Right cardiac atrium (tissue), 5 donors: ENCODE measurements around the gene RAD52. TPM values are rescaled to one million over a fixed set of nuclear protein-coding genes. Genes with fewer than 3 reads are reported as not detected.

Source experiments
- ATAC-seq, 2 donors: fragments of 200-7000 bp; cut with Tn5 transposase; one replicate each; pipeline versions ENCODE4 v1.8.0 to v1.9.1; 2020; ENCODE audit warnings: moderate library complexity in 2 of 2, mild to moderate bottlenecking in 1 of 2
- DNase-seq, 3 donors: peaks; one replicate each; pipeline ENCODE4 v3.0.0-alpha.2; 2020
- H3K27ac ChIP-seq: one replicate; pipeline ENCODE4 v1.5.1; 2013; ENCODE audit warnings: mild to moderate bottlenecking, low read length, control low read depth, moderate library complexity
- H3K27me3 ChIP-seq: one replicate; pipeline ENCODE4 v1.6.1; 2013; ENCODE audit not compliant: control insufficient read depth, insufficient read depth
- H3K4me1 ChIP-seq: one replicate; pipeline ENCODE4 v1.6.1; 2013; ENCODE audit warnings: low read length; ENCODE audit not compliant: control insufficient read depth, insufficient read depth
- H3K4me3 ChIP-seq: one replicate; pipeline ENCODE4 v1.5.1; 2013; ENCODE audit warnings: low read length, control low read depth
- H3K9me3 ChIP-seq: one replicate; pipeline ENCODE4 v1.6.1; 2013; ENCODE audit warnings: low read length; ENCODE audit not compliant: control insufficient read depth
- WGBS: extraction: QIAGEN DNeasy Blood & Tissue Kit; methylation state at CpG from one replicate; pipeline ENCODE4 v1.1.7; 2013; 5-methylcytosine and 5-hydroxymethylcytosine counted together
- intact Hi-C, 4 donors: fragments of 100-400 bp; cut with DNase I; formaldehyde crosslinking; loops; one replicate each; pipeline versions ENCODE4 v1.11.0 to v1.14.0; 2022 to 2023
- polyA plus RNA-seq: library from polyadenylated mRNA; stranded (reverse); fragments of 200-250 nt; gene quantifications from one replicate; pipeline ENCODE4 v1.2.3, GENCODE V29; 2013
- total RNA-seq, 4 donors: library from RNA; stranded (reverse); fragmentation: NEBNext Ultra II Directional; extraction: Animal tissue kit (Norgen Biotek cat#: 25700); gene quantifications; one replicate each; pipeline ENCODE4 v1.2.1, GENCODE V29; 2021
- donor health status: healthy with polysubstance abuse.
- donor health status: DM: no; HTN: yes; CAD: no.
- donor health status: DM: no; HTN: no; CAD: no.
- donor health status: DM: no; HTN: yes; CAD: no; lungs with severe emphysema.
- donor health status: DM: yes; HTN: yes; CAD: no.

RAD52 gene
- total and polyA plus RNA-seq, 5 donors = 4.3 to 10.0 (median 9.0) TPM

DNA sequence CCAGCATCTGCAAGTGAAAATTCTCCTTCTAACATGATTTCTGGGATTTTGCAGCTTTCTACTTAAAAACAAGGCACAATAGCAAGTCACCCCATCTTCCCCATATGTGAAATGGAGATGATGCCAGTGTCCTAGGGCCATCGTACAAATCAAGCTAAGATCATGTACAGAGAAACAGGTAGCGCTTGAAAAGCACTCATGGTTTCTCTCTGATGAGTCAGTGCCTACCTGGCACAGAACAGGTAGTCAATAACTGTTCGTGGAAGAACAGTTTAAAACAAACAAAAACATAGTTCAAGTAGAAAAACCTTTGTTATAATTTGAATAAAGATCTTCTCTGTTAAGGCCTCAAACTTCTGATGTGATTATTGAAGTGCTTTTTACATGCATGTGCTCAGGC is 46.9 kb downstream of the RAD52 start:
- intact Hi-C loops = no loop called here
- no peak for DNase-seq
- no peaks in the 10 kb centered on the region for H3K4me1 ChIP-seq
- 92% methylated on average over 3 of the region's 3 CpGs for WGBS
- no peak overlapping the region for H3K27ac ChIP-seq
- no peak overlapping the region for H3K4me3 ChIP-seq
- H3K27me3 ChIP-seq = no peaks in the 10 kb centered on the region
- no peak for ATAC-seq
- H3K9me3 ChIP-seq = no peaks in the 10 kb centered on the region

DNA sequence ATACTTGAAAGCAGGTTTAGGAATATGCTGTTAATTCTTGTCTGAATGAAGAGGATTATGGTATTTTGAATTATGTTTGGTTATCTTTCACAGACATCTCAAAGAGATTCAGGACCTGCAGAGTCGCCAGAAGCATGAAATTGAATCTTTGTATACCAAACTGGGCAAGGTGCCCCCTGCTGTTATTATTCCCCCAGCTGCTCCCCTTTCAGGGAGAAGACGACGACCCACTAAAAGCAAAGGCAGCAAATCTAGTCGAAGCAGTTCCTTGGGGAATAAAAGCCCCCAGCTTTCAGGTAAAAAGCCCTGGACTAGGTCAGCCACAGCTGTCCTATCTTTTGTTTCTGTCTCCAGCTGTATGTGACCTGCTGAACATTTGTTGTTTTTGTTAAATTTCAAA is 52.1 kb downstream of the RAD52 start:
- H3K27ac ChIP-seq = no peak overlapping the region
- H3K4me3 ChIP-seq = no peak overlapping the region
- H3K4me1 ChIP-seq = no peaks in the 10 kb centered on the region
- DNase-seq = no peak
- H3K27me3 ChIP-seq = no peaks in the 10 kb centered on the region
- H3K9me3 ChIP-seq = no peaks in the 10 kb centered on the region
- intact Hi-C loops = no loop called here
- no peak for ATAC-seq
- 78% methylated on average over 4 of the region's 4 CpGs for WGBS

DNA sequence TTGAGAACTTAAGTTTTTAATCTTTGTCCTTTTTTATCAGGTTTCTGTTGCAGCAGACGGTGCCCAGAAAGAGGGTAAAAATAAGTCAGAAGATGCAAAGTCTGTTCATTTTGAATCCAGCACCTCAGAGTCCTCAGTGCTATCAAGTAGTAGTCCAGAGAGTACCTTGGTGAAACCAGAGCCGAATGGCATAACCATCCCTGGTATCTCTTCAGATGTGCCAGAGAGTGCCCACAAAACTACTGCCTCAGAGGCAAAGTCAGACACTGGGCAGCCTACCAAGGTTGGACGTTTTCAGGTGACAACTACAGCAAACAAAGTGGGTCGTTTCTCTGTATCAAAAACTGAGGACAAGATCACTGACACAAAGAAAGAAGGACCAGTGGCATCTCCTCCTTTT is 53.5 kb downstream of the RAD52 start:
- DNase-seq = no peak
- H3K27ac ChIP-seq = peak overlapping the region; percentile 27

DNA sequence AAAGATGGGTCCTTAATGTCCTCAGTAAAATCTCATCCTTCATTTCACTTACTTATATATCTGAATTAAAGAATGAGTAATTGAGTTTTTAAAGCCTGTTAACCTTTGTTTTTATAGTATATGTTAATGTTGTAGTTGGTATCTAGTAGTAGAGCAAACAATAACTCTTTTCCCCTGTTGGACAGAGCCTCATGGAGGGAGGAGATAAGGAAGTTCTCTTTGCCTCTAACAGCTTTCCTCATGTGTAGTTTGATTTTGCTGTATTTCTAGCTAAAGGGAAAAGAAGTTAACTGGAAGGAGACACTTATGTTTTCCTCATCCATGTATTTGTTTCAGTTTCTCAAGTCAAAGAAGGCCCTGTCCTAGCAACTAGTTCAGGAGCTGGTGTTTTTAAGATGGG is 55.3 kb downstream of the RAD52 start:
- ATAC-seq (no peak), DNase-seq (no peak)
- Histone ChIP-seq H3K4me1 (no peaks in the 10 kb centered on the region), H3K27me3 (no peaks in the 10 kb centered on the region), H3K9me3 (no peaks in the 10 kb centered on the region), H3K27ac (no peak overlapping the region), H3K4me3 (no peak overlapping the region)
- intact Hi-C loops = no loop called here

More for the DNA sequence above, 53.5 kb downstream of the RAD52 start:
- H3K9me3 ChIP-seq = no peaks in the 10 kb centered on the region
- intact Hi-C loops = no loop called here
- 62% methylated on average over 4 of the region's 4 CpGs for WGBS
- no peaks in the 10 kb centered on the region for H3K4me1 ChIP-seq
- no peak for ATAC-seq
- H3K4me3 ChIP-seq = no peak overlapping the region
- no peaks in the 10 kb centered on the region for H3K27me3 ChIP-seq

DNA sequence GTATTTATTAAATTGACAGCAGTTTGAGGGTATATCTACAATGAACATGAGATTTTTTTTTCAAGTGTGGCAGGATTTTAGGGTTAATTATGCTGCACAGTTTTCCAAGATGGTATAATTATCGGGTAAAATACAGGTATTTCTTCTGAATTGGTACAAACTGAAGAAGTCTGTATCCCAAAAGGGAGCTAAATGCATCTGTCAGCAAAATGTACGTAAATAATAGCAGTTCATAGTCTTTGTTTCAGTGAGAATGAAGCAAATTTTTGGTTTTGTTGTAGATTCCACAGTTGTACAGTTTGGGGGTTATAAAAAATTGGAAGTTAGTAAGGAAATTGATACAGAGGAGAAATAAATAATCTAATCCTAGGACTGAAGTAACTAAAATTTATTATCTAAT is 63.3 kb downstream of the RAD52 start:
- no peak overlapping the region for H3K4me3 ChIP-seq
- WGBS = 95% methylated on average over 2 of the region's 2 CpGs
- H3K4me1 ChIP-seq = no peaks in the 10 kb centered on the region
- H3K27ac ChIP-seq = no peak overlapping the region
- intact Hi-C loops = no loop called here
- DNase-seq = no peak
- no peaks in the 10 kb centered on the region for H3K9me3 ChIP-seq
- H3K27me3 ChIP-seq = no peaks in the 10 kb centered on the region
- no peak for ATAC-seq

DNA sequence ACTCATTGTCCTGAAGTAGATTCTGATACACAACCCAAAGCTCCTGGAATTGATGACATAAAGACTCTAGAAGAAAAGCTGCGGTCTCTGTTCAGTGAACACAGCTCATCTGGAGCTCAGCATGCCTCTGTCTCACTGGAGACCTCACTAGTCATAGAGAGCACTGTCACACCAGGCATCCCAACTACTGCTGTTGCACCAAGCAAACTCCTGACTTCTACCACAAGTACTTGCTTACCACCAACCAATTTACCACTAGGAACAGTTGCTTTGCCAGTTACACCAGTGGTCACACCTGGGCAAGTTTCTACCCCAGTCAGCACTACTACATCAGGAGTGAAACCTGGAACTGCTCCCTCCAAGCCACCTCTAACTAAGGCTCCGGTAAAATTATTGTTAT is 63.8 kb downstream of the RAD52 start:
- DNase-seq = no peak
- whole genome bisulfite sequencing = 95% methylated on average over 2 of the region's 2 CpGs
- Histone ChIP-seq H3K9me3 (no peaks in the 10 kb centered on the region), H3K27me3 (no peaks in the 10 kb centered on the region), H3K4me1 (no peaks in the 10 kb centered on the region), H3K4me3 (no peak overlapping the region), H3K27ac (no peak overlapping the region)
- intact Hi-C loops = no loop called here
- ATAC-seq = no peak

DNA sequence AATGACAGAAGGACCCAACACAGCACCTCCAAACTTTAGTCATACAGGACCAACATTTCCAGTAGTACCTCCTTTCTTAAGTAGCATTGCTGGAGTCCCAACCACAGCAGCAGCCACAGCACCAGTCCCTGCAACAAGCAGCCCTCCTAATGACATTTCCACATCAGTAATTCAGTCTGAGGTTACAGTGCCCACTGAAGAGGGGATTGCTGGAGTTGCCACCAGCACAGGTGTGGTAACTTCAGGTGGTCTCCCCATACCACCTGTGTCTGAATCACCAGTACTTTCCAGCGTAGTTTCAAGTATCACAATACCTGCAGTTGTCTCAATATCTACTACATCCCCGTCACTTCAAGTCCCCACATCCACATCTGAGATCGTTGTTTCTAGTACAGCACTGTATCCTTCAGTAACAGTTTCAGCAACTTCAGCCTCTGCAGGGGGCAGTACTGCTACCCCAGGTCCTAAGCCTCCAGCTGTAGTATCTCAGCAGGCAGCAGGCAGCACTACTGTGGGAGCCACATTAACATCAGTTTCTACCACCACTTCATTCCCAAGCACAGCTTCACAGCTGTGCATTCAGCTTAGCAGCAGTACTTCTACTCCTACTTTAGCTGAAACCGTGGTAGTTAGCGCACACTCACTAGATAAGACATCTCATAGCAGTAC is 64.6 kb downstream of the RAD52 start:
- Histone ChIP-seq H3K27ac (no peak overlapping the region), H3K4me3 (no peak overlapping the region), H3K27me3 (no peaks in the 10 kb centered on the region), H3K4me1 (no peaks in the 10 kb centered on the region), H3K9me3 (no peaks in the 10 kb centered on the region)
- 89% methylated on average over 5 of the region's 5 CpGs for WGBS
- peak in 1 of 2 donors; percentile 26 for ATAC-seq
- DNase-seq = no peak
- intact Hi-C loops = no loop called here

DNA sequence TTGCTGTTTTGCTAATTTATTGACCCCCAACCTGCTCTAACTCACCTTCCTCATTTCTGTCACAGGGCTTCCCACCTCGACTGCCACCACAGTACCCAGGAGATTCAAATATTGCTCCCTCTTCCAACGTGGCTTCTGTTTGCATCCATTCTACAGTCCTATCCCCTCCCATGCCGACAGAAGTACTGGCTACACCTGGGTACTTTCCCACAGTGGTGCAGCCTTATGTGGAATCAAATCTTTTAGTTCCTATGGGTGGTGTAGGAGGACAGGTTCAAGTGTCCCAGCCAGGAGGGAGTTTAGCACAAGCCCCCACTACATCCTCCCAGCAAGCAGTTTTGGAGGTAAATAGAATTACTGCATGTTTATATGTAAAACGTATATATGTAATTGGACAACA is 68.8 kb downstream of the RAD52 start:
- Histone ChIP-seq H3K27ac (no peak overlapping the region), H3K9me3 (no peaks in the 10 kb centered on the region), H3K27me3 (no peaks in the 10 kb centered on the region), H3K4me1 (no peaks in the 10 kb centered on the region), H3K4me3 (no peak overlapping the region)
- ATAC-seq (no peak), DNase-seq (no peak)
- WGBS = 81% methylated on average over 4 of the region's 4 CpGs
- intact Hi-C loops = no loop called here

DNA sequence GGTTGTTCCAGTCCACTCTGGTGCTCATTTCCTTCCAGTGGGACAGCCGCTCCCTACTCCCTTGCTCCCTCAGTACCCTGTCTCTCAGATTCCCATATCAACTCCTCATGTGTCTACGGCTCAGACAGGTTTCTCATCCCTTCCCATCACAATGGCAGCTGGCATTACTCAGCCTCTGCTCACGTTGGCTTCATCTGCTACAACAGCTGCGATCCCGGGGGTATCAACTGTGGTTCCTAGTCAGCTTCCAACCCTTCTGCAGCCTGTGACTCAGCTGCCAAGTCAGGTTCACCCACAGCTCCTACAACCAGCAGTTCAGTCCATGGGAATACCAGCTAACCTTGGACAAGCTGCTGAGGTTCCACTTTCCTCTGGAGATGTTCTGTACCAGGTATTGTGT is 69.9 kb downstream of the RAD52 start:
- DNase-seq (no peak), ATAC-seq (no peak)
- intact Hi-C loops = no loop called here
- WGBS = 79% methylated on average over 5 of the region's 5 CpGs
- Histone ChIP-seq H3K27me3 (no peaks in the 10 kb centered on the region), H3K4me3 (no peak overlapping the region), H3K27ac (no peak overlapping the region), H3K9me3 (no peaks in the 10 kb centered on the region), H3K4me1 (no peaks in the 10 kb centered on the region)

DNA sequence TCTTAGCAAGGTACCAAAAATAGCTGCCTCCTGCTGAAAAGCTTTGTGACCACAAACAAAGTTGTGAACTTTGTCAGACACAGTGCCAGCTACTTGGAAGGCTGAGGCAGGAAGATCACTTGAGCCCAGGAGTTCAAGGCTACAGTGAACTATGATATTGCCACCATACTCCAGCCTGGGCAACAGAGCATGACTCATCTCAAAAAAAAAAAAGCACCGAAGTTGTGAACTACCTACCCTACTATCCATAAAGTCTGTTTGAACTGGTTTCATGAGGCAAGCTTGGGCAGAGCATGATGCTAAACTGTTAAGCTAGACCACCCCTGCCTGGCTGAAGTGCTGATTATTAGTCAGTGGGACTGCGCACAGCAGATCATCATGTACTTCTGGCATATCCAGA is 75.5 kb downstream of the RAD52 start:
- ATAC-seq (peak in 1 of 2 donors; percentile 18), DNase-seq (no peak)
- 76% methylated on average over 2 of the region's 2 CpGs for WGBS
- H3K4me1 ChIP-seq = no peaks in the 10 kb centered on the region
- H3K9me3 ChIP-seq = no peaks in the 10 kb centered on the region
- H3K4me3 ChIP-seq = no peak overlapping the region
- H3K27ac ChIP-seq = no peak overlapping the region
- intact Hi-C loops = no loop called here
- no peaks in the 10 kb centered on the region for H3K27me3 ChIP-seq

DNA sequence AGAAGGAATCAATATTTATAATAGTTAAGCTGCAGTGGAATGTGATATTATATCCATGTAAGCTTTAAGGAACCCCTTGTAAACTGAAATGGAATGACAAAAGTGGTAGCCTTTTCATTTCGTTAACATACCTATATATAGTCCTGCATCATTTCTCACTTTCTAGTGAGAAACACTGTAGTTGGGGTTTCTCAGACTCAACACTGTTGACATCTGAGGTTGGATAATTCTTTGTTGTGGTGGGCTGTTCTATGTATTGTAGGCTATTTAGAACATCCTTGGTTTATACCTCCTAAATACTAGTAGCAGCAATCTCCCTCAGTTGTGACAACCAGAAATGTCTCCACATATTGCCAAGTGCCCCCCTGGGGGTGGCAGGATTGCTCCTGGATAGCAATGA is 79.1 kb downstream of the RAD52 start:
- Histone ChIP-seq H3K27ac (no peak overlapping the region), H3K4me1 (no peaks in the 10 kb centered on the region), H3K9me3 (no peaks in the 10 kb centered on the region), H3K4me3 (no peak overlapping the region), H3K27me3 (no peaks in the 10 kb centered on the region)
- ATAC-seq (no peak), DNase-seq (no peak)
- 85% methylated on average over 1 of the region's 1 CpG for WGBS
- intact Hi-C loops = no loop called here

DNA sequence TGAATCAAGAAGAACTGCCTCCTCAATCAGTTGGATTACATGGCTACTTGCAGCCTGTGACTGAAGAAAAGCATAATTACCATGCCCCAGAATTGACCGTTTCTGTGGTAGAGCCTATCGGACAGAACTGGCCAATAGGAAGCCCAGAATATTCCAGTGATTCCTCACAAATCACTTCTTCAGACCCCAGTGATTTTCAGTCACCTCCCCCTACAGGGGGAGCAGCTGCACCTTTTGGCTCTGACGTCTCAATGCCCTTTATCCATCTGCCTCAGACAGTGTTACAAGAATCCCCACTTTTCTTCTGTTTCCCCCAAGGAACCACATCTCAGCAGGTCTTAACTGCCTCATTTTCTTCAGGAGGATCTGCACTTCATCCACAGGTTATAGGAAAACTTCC is 80.8 kb downstream of the RAD52 start:
- intact Hi-C loops = no loop called here
- WGBS = 73% methylated on average over 3 of the region's 3 CpGs
- Histone ChIP-seq H3K9me3 (no peaks in the 10 kb centered on the region), H3K27ac (no peak overlapping the region), H3K4me1 (no peaks in the 10 kb centered on the region), H3K4me3 (no peak overlapping the region), H3K27me3 (no peaks in the 10 kb centered on the region)
- ATAC-seq (no peak), DNase-seq (no peak)
